Kidney glomerular epithelial cell (primary cell): ENCODE measurements around the gene FGD5.

Experiments used
- DNase-seq: peaks from one replicate; lab custom pipeline; 2025; lab: John Stamatoyannopoulos, UW

FGD5 gene

DNA sequence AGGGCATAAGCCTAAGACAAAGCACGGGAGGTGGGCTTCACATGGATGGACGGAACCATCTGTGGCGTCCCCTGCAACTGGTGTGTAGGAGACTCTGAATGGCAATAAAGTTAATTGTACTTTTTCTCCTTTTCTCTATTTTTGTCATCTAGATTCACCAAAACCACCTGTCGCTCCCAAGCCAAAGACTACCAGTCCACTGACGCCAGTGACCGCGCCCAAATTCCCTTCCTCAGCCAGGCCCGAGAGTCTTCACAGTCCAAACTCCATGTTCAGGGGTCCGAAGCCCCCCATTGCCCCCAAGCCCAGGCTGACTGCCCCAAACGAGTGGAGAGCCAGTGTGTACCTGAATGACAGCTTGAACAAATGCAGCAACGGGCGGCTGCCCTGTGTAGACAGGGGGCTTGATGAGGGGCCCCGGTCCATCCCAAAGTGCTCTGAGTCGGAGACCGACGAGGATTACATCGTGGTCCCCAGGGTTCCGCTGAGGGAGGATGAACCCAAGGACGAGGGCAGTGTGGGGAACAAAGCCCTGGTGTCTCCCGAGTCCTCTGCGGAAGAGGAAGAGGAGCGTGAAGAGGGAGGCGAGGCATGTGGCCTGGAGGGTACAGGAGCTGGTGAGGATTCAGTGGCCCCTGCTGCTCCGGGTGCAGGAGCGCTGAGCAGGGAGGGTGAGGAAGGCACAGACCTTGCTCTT, at the start of gene FGD5:
FGD5 (plus strand) TSS at position 159 of the 697 bp plus-strand sequence; CDS start at position 269, 110 bp downstream.
- DNase-seq, result no peak

DNA sequence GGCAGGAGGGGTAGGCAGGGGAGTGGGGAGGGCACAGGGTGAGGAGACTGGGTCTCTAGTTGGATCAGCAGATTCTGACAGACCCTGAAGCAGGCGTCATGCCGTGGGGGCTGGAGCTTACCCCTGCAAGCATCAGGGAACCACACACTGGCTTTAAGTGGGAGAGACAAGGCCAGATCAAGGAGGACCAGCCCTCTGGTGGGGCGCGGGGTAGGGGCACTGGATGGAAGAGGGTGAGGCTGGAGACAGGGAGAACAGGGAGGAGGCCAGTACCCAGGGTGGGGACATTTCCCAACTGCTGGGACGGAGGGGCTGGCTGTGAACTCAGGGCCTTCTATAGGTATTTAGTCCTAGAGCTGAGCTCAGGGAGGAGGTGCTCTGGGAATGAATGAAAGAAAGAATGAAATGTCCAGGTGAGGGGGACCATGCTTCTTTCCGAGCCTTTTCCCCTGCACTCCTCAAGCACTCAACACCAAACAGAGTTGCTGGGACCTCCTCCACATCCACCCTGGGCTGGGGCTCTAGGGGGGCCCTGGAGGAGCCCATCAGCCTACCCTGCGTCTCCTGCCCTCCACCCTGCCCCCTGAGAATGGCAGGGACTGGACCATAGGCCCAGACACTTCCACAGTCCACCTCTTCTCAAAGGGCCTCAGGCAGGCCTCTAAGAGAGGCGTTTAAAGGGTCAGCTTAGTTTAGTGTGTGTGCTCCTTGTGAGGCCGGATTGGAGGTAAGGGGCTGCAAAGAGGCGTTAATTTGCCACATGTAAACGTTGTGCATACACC, 49.0 kb upstream of the FGD5 start:
- no peak for DNase-seq

DNA sequence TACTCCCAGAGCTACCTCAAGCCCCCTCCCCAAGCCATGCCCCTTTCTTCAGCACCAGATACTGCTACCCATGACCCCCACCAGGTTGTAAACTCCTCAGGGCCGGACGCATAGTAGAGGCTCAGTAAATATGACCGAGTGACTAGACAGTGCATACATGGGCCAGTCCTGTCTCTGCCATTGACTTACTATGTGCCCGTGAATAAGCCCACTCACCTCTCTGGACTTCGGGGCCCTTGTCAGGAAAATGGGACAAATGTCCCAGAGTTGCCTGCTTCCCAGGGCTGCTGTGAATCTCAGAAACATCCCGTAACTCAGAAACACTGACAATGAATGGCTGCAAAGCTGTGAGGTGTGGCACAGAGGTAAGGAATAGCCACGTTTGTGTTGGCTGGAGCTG, 48.2 kb upstream of the FGD5 start:
- DNase-seq, result no peak

- DNase-seq, result no peak
These were observed 46.9 kb upstream of the FGD5 start for GRCh38 chr3:14771593-14772497.

- DNase-seq, result no peak
These were observed 46.1 kb upstream of the FGD5 start for GRCh38 chr3:14772533-14773138.

GRCh38 chr3:14773281-14773680, 45.5 kb upstream of the FGD5 start:
- DNase-seq, result no peak

DNA sequence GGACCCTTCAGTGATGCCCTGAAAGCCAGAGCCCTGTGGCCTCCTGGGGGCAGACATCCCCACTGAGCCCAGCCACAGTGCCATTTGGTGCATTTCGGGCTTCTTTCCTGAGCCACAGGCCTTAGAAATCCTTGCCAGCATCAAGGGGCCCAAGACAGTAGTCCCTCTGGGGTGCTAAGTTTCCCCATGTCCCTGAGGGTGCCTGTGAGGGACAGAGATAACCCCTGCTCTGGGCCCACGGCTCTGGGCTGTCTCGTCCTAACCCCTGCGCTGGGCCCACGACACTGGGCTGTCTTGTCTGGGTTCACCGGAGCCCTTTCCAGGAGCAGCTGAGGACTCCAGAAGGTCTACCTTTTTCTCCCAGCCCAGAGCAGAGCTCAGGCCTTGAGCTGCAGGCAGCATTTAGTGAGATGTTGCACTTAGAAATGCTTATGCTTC, 45.1 kb upstream of the FGD5 start:
- DNase-seq, result no peak

DNA sequence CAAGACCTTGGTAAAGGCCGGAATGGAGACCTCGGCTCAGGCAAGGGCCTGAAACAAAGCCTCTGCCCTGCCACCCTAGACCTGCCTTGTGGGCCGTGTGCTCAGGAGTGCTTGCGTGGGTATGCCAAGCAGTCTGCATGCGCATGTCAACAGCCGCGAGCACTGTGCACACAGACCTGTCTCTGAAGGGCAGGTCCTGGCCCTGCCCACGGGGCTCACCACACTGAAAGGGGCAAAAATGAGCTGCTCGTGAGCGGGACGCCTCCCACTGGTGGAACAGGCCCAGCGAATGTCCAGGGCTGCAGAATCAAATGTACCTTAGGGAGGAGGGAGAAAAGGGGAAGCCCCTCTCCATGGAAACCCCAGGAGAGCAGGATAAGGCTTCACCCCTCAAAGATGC, 44.3 kb upstream of the FGD5 start:
- no peak for DNase-seq

- no peak for DNase-seq
These were observed 43.8 kb upstream of the FGD5 start for GRCh38 chr3:14775011-14775410.

DNA sequence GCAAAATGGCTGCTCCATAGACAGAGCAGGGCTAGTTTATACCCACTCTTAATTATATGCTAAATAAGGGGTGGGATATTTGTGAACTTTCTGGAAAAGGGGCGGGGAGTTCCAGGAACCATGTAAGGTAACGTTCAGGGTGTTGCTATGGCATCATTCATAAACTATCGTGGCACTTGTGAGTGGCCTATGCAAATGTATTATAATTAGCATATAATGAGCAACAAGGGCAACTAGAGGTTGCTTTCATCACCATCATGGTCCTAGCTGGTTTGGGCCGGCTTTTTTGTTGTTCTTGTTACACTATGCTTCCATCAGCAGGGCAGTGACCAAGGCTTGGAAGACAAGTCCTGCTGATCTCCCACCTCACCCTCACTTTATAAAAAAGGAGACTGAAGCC, 43.2 kb upstream of the FGD5 start:
- no peak for DNase-seq

GRCh38 chr3:14779069-14779685, 39.6 kb upstream of the FGD5 start:
- no peak for DNase-seq

DNA sequence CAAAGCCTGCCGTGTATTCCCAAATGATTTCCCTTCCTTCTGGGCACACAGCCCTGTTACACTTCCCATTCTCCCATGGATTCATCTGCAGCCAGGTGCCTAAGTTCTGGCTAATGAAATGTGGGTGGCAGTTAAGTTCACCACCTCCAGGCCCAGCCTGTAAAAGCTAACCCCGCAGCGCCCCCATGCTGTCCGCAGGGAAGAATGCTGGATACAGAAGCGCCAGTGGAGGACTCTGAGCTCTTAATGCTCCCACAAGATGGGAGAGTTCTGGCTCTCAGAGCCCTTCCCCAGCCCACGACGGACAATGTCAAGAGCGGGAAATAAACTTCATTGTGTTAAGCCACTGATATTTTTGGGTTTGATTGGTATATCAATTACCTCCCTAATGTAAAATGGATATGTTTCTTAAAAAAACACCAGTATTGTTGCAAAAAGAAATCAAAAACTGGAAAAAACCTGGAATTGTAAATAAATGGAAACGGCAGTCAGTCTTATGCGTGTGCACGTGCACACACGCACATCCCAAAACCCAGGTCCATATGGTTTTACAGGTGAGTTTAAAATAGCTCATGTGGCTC, 37.7 kb upstream of the FGD5 start:
- peak; percentile 3 for DNase-seq

DNA sequence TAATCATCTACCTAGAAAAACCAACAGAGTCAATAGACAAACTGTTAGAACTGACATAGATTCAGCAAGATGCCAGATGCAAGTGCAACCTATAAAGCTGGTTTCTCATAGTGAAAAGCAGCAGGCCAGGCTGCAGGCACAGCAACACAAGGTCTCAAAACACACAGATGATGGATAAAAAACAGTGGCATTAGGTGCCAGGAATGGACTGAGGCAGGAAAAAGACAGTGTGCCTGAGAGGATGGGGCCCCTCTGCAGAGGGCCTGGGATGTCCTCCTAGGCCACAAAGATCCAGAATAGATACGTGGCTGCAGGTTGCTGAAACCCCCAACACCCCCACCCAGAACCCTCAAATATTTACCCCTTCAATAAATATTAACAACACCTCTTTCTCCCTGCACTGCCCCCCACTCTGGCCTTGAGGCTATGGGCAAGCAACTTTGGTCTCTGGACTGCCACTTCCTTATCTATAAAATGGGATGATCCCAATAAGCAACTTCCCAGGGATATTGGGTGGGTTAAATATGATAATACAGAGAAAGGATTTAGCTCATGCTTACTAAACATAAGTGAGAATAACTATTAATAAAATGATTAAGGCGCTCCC, 35.2 kb upstream of the FGD5 start:
- DNase-seq, result no peak

- DNase-seq, result no peak
These were observed 34.6 kb upstream of the FGD5 start for GRCh38 chr3:14784087-14784681.

DNA sequence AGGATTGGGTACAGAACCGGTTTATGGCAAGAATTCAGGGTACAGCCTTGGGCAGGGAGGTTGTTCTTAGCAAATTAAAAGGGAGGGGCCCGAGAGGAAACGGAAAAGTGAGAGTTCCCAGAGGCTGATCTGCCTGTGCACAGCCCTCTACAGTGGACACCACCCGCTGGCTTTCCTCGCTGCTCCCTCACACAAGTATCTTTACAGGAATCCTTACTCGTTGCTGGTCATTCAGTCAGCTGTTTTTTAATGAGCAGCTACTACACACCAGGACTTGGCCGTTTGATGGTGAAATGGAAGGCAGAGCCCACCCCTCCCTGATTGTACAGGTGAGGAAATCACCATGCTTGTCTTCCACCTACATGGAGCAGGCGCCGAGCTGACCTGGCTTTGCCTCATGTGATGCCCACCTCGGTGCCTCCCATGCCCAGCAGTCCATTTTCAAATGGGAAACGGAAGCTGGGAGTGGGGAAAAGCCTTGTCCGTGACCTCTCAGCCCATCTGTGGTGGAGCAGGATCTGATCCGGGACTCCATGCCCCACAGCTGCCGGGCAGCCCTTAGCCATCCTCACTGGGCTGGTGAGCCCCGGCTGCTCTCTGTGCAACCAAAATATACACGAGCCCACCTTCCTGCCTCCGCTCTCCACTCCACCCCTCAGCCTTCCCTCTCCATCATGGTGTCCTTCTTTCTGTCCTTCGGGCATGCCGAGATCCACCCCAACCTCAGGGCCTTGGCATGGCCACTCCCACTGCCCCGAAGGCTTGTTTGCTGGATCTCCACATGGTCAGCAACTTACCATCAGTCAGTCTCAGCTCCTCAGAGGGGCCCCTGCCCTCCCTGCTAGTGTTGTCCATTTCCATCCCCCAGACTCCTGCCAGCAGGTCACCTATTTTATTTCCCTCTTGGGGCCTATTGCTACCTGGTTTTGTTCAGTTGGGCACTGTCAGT, 33.3 kb upstream of the FGD5 start:
- no peak for DNase-seq

DNA sequence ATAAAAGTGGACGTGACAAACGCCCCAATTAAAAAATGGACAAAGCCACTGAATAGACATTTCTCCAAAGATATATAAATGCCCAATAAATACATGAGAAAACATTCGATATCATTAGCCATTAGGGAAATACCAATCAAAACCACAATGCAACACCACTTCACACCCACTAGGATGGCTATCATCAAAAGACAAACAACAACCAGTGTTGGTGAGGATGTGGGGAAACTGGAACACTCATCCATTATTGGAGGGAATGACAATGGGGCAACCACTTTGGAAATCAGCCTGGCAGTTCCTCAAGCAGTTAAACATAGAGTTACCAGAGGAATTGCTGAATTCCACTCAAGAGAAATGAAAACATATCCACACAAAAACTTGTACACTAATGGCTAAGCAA, 32.4 kb upstream of the FGD5 start:
- DNase-seq, result no peak

GRCh38 chr3:14787630-14788029, 31.1 kb upstream of the FGD5 start:
- DNase-seq, result no peak

DNA sequence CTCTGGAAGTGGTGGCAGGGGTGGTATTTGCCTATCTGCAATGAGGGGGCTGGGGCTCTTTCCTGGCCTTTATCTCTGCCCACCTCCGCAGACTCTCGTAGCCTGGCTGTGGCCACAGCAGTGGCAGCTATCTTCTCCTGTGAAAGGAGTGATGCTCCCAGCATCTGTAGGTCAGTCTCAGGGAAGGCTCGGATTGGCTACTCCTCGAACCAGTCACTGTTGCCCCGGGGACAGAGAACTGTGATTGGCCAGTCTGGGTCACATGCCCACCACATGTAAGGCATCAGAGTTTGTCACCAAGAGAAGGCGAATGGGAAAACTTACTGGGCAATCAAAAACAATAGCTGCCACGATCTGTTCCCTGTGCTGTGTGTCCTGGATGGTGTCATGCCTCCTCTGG, 30.1 kb upstream of the FGD5 start:
- DNase-seq, result no peak

GRCh38 chr3:14789221-14789620, 29.5 kb upstream of the FGD5 start:
- no peak for DNase-seq
